Measurements from ENCODE around the gene PIH1D1. TPM values are rescaled to one million over a fixed set of nuclear protein-coding genes. Genes with fewer than 3 reads are reported as not detected.

Gene PIH1D1
- total RNA-seq (2014; rRNA removed; shearing (Covaris generic)): 92.9 and 115 TPM in 2 replicates

GRCh38 chr19:49451430-49452181 lies at the start of gene PIH1D1:
PIH1D1 (minus strand) TSS chr19:49451814; CDS start chr19:49451574, 240 bp downstream.
- peak; percentile 100 for DNase-seq (ENCODE audit: low read depth)

- no peak for DNase-seq (ENCODE audit: low read depth)
These were observed 47.5 kb upstream of the PIH1D1 start for GRCh38 chr19:49499030-49499670.

GRCh38 chr19:49498475-49498874 lies 46.9 kb upstream of the PIH1D1 start:
- no peak for DNase-seq (ENCODE audit: low read depth)

GRCh38 chr19:49497789-49498103 lies 46.1 kb upstream of the PIH1D1 start:
- DNase-seq (ENCODE audit: low read depth): no peak

GRCh38 chr19:49497047-49497788 lies 45.6 kb upstream of the PIH1D1 start:
- no peak for DNase-seq (ENCODE audit: low read depth)

DNA sequence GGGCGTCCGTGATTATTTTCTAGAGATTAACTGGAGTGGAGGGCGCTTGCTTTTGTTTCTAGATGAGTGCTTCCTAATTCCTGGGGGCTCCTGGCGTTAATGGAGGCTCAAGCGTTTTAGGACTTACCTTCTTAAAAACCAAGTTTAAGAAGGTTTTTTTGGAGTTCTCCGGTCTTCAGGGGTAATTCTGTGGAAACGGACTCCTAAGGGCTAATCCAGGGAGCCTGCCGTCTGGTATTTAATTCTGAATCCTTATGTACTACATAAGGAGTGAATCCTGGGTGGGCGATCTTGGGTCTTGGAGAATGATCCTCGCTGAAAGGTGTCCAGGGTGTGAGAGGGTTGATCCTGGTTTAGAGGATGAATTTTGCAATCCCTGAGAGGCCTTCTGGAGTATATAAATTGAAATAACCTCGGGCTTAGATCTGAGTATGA lies 45.0 kb upstream of the PIH1D1 start:
- no peak for DNase-seq (ENCODE audit: low read depth)

DNA sequence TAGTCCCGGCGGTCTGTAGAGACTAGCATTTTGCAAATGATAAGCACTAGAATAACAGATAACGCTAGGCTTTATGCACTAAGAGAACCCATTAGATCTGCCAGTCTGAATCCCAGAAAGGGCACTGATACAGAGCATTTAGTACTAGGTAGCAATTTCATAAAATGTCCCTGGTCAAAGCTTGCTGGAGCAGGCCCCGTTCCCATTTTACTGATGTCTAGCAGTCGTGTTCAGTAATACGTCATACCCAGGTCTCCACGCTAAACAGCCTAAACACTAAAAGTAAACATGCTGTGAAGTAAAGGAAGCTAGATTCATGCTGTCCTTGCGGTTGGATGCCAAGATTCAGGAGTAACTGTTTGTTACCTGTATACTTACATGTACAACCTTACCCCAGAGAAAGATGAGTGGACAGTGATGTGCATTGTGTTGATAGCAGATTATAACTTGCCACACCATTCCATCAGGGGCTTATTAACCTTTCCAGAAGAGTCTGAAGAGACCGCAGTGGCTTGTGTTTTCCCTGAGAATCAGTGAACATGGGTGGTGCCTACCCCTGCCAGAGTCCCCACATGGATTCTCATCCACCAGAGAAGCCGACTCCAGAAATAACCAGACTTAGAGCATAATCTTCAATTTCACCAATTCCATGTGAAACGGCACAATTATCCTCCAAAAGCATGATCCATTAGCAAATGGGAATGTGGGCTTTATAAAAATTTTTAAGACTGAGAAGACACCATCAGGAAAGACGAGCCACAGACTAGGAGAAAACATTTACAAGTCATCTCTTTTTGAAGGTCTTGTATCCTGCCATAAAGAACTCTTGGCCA lies 41.2 kb upstream of the PIH1D1 start:
- peak; percentile 51 for DNase-seq (ENCODE audit: low read depth)

GRCh38 chr19:49491804-49492572 lies 40.4 kb upstream of the PIH1D1 start:
- no peak for DNase-seq (ENCODE audit: low read depth)

DNA sequence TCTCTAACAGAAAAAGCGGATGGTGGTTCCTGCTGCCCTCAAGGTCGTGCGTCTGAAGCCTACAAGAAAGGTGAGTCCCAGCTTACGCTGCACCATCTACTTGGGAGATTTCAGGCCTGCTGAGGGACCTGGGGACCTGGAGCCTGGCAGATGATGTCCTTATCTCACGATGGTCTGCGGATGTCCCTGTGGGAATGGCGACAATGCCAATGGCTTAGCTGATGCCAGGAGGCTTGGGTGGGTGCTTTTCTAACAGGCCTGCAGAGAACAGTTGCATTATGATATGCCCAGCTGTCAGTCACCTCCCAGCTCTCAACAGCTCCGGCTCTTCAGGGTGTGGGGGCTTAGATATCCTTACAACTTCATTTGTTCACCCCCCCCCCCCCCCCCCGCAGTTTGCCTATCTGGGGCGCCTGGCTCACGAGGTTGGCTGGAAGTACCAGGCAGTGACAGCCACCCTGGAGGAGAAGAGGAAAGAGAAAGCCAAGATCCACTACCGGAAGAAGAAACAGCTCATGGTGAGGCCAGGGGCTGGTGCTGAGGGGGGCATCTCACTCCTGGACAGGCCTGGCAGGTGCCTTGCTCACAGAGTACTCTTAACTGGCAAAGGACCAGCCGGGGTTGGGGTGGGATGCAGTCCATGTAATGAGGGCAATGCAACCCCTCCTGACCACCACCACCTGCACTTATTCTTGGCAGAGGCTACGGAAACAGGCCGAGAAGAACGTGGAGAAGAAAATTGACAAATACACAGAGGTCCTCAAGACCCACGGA lies 39.6 kb upstream of the PIH1D1 start:
- no peak for DNase-seq (ENCODE audit: low read depth)

DNA sequence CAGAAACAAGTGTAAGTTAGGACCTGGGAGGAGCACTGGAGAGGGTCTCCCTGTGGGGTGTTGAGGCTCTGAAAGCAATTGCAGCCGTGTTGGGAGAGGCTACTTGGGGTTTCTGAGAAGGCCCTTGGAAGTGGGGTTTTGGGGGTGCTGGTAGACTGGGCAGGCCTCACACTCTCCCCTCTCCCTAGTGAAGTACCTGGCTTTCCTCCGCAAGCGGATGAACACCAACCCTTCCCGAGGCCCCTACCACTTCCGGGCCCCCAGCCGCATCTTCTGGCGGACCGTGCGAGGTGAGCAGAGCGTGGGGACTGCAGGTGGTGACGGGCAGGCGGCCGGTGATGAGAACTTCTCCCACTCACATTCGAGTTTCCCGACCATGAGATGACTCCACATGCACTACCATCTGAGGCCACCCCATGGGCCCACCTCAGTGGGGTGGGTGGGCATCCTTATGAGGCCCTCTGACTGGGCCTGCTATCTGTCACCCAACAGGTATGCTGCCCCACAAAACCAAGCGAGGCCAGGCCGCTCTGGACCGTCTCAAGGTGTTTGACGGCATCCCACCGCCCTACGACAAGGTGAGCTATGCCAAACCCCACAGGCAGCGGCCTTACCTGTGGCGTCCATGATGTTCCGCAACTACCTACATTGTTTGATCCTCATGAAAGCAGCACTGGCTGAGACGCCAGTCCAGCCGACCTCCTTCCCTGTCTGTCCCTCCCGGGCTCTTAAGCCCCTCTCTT lies 38.8 kb upstream of the PIH1D1 start:
- DNase-seq (ENCODE audit: low read depth): no peak

DNA sequence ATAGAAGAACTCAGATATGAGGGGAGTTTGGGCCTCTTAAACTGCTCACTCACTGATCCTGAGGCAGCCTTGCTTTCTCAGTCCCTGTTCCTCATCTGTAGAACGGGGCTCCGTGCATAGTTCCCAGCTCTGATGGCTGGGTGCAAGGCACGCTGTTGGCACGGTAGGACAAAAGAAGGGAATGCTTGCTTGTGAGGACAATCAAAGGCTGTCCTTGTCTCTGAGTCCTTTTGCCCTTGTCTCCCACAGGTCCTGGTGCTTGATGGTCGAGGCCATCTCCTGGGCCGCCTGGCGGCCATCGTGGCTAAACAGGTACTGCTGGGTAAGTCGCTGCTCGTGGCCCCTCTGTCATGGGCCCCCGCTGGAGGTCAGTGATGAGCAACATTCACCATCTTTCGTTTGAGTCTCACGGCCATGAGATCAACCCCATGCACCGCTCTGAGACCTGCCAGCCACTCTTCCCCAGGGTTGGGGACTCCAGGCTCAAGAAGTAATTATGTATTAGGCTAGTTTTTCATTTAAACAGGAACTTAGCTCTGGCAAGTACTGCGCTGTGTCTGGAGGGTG lies 38.1 kb upstream of the PIH1D1 start:
- no peak for DNase-seq (ENCODE audit: low read depth)

GRCh38 chr19:49488863-49489537 lies 37.4 kb upstream of the PIH1D1 start:
- no peak for DNase-seq (ENCODE audit: low read depth)

DNA sequence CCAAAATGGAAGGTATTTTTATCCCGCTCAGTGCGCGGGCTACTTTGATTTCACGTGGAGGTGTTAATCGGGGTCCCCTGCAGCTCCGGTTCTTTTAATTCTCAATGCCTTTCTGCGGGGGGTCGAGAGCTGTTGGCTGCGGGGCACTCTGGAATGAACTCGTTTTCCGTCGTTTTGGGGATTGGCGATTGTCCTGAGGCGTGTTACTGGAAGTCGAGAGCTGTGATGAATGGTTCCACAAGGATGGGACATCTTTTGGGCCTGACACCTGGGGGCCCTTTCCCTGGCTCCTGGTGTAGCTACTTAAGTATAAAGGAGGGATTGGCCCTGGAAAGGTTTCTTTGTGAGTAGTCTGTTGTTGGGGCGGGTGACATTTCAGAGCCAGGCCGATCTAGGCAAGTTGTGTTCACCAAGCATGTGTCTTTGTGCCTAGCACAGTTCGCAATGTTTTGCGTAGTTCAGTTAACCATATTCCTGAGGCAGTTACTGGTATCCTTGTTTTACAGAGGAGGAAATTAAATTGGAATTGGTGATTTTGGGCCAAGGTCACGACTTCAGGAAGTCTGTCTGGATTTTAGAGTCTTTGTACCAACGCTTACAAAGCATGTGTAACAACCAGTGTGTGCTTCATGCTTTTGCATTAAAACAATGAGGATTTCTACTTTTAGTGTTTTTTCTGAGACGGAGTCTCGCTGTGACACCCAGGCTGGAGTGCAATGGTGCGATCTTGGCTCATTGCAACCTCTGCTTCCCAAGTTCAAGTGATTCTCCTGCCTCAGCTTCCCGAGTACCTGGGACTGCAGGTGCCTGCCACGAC lies 36.6 kb upstream of the PIH1D1 start:
- no peak for DNase-seq (ENCODE audit: low read depth)

DNA sequence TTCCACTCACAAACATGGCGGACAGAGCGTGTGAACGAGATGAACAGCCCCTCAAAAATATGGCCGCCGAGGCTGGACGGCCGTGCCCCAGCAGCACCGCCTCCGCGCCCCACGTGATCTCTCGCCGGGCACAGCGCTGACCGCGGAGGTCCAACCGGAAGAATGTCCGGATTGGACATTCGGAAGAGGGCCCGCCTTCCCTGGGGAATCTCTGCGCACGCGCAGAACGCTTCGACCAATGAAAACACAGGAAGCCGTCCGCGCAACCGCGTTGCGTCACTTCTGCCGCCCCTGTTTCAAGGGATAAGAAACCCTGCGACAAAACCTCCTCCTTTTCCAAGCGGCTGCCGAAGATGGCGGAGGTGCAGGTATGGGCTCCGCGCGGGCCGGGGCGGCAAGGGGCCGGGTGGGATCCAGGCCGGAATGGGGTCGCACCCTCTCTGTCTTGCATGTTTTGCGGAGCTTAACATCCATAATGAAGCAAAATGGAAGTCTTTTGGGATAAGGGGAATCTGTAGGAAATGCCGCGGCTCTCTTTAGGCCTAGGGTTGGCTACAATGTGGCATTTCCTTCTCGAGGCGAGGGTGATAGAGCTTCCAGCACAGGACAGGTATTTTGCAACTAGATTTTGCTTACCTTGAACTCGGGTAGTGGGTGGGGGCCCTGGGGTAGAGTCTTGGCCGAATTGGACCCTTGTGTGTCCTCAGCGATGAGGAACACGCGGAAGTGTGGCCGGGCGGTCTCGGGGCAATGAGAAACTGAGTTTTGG lies 35.8 kb upstream of the PIH1D1 start, which contains the start of gene RPL13A:
RPL13A (plus strand) TSS at position 332 of the 769 bp plus-strand sequence; CDS start at position 354, 22 bp downstream.
- peak; percentile 99 for DNase-seq (ENCODE audit: low read depth)

DNA sequence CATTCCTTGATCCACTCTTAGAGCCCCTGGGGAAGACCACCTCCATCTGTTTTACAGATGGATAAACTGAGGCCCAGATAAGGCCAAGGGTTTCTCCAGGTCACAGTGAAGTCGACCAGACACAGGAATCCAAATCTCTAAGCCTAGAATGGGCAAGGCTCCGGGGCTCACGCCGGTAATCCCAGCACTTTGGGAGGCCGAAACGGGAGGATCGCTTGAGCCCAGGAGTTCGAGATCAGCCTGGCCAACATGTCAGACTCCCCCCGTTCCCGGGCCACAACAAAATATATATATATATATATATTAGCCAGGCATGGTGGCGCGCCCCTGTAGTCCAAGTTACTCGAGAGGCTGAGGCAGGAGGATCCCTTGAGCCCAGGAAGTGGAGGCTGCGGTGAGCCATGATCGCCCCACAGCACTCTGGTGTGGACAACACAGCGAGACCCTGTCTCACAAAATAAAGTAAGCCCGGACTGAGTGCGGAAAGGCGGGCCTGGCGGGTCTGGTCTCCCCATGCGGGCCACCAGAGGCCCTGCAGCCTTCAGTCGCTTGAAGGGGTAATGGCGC lies 35.2 kb upstream of the PIH1D1 start:
- no peak for DNase-seq (ENCODE audit: low read depth)

- DNase-seq (ENCODE audit: low read depth): no peak
These were observed 34.6 kb upstream of the PIH1D1 start for GRCh38 chr19:49486232-49486631.

All from M059J (cell line).